Activated naive CD8-positive, alpha-beta T cell treated with anti-CD3 and anti-CD28 coated beads for 36 hours (primary cell): ENCODE measurements around the gene SMIM9. TPM values are rescaled to one million over a fixed set of nuclear protein-coding genes. Genes with fewer than 3 reads are reported as not detected.

Experiments
- DNase-seq: peaks from one replicate; pipeline ENCODE4 v3.0.0; 2021
- H3K27ac Mint-ChIP-seq: one replicate; pipeline ENCODE4 v1.8.0; 2022; ENCODE audit warnings: mild to moderate bottlenecking, moderate library complexity, mixed read lengths
- H3K27me3 Mint-ChIP-seq: one replicate; pipeline ENCODE4 v1.8.0; 2022; ENCODE audit warnings: mild to moderate bottlenecking, mixed read lengths
- H3K36me3 Mint-ChIP-seq: one replicate; pipeline ENCODE4 v1.8.0; 2021; ENCODE audit warnings: mild to moderate bottlenecking, mixed read lengths
- H3K4me1 Mint-ChIP-seq: one replicate; pipeline ENCODE4 v1.8.0; 2021; ENCODE audit warnings: mixed read lengths
- H3K4me3 Mint-ChIP-seq: one replicate; pipeline ENCODE4 v1.8.0; 2022; ENCODE audit warnings: mild to moderate bottlenecking, moderate library complexity, mixed read lengths
- H3K9me3 Mint-ChIP-seq: one replicate; pipeline ENCODE4 v1.8.0; 2022; ENCODE audit warnings: mixed read lengths
- total RNA-seq, 2 experiments: library from RNA; stranded (reverse); gene quantifications; one replicate each; pipeline ENCODE4 v1.2.3, GENCODE V29; 2021

SMIM9 gene
- total RNA-seq, 2 experiments from 2014 or later = not detected

DNA sequence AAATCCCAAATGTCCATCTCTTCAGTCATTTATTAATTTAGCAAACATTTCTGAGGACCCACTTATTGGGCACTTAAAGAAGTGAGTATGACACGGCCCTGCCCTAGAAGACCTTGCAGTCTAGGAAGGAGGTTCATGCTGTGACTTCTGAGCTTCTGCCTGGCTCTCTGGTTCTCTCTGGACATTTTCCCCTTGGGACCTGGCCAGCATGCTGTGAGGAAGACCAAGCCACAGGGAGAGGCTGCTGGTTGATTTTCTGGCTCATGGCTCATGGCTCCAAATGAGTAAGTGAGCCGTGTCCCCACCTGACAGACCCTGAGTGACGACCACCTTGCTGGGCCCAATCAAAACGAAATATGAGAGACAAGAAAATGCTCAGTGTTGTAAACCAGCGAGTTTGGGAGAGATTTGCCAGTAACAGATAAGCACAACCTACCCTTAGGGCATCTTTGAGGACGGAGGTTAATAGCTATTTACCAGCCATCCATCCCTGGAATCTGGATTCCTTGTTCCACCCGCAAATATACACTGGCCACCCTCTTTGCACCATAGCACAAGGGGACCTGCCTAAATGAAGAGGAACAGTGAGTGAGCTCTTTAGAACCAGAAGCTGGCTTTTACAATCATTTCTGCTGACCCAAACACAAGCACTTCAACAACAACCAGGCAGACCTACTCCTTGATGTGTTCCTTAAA lies 30.1 kb downstream of the SMIM9 start:
- H3K4me1 Mint-ChIP-seq = peaks cover 42% of the 10 kb centered on the region
- no peaks in the 10 kb centered on the region for H3K36me3 Mint-ChIP-seq
- H3K27me3 Mint-ChIP-seq = peaks cover 3% of the 10 kb centered on the region
- DNase-seq = no peak
- peaks cover 2% of the 10 kb centered on the region for H3K9me3 Mint-ChIP-seq
- no peak overlapping the region for H3K27ac Mint-ChIP-seq
- peak overlapping the region; percentile 67 for H3K4me3 Mint-ChIP-seq

DNA sequence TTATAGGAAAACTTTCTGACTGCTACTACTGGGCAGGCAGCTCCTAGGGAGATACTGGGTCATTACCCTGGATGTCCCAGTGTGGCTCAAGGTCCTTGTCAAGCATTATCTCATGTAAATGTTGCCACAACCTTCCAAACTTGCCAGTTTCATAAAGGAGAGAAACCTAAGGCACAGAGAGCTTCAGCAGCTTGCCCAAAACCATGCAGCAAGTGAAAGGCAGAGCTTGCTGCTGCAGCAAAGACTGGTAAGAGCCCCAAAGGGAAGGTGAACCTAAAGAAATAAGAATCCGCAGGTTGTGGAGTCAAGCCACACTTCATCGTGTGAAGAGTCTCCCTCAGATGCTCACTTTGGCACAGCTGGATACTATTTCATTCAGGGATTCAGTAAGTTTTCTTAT lies 31.5 kb downstream of the SMIM9 start:
- Mint-ChIP-seq H3K27ac (no peak overlapping the region), H3K27me3 (peaks cover 3% of the 10 kb centered on the region), H3K9me3 (peaks cover 2% of the 10 kb centered on the region), H3K4me1 (peaks cover 49% of the 10 kb centered on the region), H3K36me3 (no peaks in the 10 kb centered on the region), H3K4me3 (peak overlapping the region; percentile 32)
- DNase-seq = no peak

DNA sequence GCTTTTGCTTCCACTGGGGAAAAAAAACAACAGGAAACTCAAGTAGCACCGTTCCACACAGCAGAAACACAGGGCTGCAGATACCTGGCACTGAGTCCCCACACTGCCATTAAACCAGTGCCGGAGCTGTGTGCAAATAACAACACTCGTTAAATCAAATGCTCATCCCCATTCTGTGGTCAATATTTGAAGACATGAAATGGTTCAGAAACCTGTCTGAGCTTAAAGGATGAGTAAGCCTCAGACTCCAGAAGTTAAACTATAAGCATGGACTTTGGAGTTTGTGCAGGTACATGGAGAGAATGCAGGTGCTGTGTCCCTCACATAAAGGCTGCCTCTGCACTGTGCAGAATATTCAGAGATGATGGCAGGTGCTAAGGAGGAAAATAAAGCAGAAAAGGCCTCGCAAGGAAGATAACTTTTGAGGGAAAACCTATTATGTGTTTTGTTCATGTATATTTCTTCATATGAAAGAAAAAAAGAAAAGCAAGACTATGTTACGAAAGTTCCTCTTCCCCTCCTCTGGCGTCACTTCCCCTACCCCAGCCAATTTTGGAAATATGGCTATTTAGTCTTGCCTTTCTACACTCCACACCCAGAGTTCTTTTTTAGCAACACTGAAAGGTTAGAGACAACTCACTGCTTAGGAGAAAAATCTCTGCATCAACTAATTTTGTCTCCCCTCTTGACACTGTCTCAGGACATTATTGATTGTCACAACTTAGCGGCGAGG lies 33.8 kb downstream of the SMIM9 start:
- no peaks in the 10 kb centered on the region for H3K27me3 Mint-ChIP-seq
- H3K4me1 Mint-ChIP-seq = peaks cover 50% of the 10 kb centered on the region
- no peak for DNase-seq
- H3K27ac Mint-ChIP-seq = no peak overlapping the region
- H3K9me3 Mint-ChIP-seq = no peaks in the 10 kb centered on the region
- peak overlapping the region; percentile 29 for H3K4me3 Mint-ChIP-seq
- no peaks in the 10 kb centered on the region for H3K36me3 Mint-ChIP-seq

DNA sequence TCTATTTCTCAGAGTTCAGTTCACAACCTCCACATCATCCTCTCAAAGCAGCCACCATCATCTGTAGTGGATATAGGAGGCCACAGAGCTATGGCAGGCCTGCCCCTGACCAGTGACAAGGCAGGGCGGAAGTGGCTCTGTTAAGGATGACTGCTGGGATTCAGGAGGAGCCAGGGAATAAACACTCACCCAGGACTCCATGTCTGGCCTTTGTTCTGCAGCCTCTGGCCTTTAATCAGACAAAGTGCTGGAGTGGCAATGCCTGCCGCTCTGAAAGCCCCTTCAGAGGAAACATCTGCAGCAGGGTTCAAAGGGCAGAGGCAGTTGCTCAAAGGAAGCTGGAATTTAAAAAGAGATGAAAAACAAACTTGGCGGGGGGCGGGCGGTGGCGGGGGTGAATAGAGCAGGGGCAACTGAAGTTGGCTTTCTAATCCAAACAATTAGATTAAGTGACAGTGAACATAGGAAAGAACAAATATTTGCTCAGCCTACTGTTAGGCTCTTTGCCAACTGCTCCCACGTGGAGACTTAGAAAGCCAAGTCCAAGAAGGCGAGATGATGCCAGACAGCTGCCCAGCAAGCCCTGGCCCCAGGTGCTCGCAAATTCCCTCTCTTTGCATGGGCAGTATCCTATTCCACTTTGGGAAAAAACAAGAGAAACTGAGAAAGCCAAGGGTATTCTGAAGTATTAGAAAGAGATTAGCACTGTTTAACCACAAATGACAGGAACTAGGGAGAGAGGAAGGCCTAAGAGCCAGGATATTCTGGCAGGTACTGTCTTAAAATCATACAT lies 34.7 kb downstream of the SMIM9 start:
- peak overlapping the region; percentile 37 for H3K4me3 Mint-ChIP-seq
- peak overlapping the region; percentile 83 for H3K27ac Mint-ChIP-seq
- no peaks in the 10 kb centered on the region for H3K36me3 Mint-ChIP-seq
- DNase-seq = no peak
- H3K4me1 Mint-ChIP-seq = peaks cover 50% of the 10 kb centered on the region
- no peaks in the 10 kb centered on the region for H3K9me3 Mint-ChIP-seq
- no peaks in the 10 kb centered on the region for H3K27me3 Mint-ChIP-seq

DNA sequence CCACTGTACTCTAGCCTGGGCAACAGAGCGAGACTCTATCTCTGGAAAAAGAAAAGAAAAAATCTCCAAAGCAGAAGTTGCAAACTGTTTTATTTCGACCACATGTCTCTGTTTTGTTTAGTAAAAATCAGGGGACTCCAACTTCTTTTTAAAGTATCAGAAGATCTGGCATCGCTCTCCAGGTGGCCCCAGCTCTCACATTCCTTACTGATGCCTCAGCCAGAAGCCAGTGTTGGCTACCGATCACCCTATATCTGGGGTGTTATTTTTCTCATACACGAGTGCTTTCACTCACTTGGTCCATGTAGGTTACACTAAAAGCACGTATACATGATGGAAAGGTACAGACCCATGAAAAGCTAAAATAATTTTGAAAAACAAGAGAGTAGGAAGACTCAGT lies 37.5 kb downstream of the SMIM9 start:
- H3K36me3 Mint-ChIP-seq = no peaks in the 10 kb centered on the region
- no peak overlapping the region for H3K4me3 Mint-ChIP-seq
- DNase-seq = no peak
- H3K4me1 Mint-ChIP-seq = peaks cover 36% of the 10 kb centered on the region
- no peaks in the 10 kb centered on the region for H3K9me3 Mint-ChIP-seq
- no peak overlapping the region for H3K27ac Mint-ChIP-seq
- H3K27me3 Mint-ChIP-seq = no peaks in the 10 kb centered on the region

DNA sequence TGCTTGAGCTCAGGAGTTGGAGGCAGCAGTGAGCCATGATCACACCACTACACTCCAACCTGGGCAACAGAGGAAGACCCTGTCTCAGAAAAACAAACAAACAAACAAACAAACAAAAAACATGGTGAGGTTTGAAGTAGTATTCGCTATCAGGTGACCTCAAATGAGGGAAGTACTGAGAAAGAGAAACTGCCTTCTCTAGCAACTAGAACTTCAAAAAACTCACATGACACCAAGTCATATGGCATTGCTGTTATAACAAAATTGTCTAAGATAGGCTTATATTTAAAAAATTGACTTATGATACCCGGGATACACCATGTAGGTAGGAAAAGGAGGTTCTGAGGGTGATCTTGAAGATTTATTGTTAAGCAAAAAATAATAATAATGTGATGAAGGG lies 39.4 kb downstream of the SMIM9 start:
- Mint-ChIP-seq H3K4me3 (no peak overlapping the region), H3K9me3 (no peaks in the 10 kb centered on the region), H3K4me1 (peaks cover 24% of the 10 kb centered on the region), H3K27ac (no peak overlapping the region), H3K36me3 (no peaks in the 10 kb centered on the region), H3K27me3 (no peaks in the 10 kb centered on the region)
- no peak for DNase-seq

DNA sequence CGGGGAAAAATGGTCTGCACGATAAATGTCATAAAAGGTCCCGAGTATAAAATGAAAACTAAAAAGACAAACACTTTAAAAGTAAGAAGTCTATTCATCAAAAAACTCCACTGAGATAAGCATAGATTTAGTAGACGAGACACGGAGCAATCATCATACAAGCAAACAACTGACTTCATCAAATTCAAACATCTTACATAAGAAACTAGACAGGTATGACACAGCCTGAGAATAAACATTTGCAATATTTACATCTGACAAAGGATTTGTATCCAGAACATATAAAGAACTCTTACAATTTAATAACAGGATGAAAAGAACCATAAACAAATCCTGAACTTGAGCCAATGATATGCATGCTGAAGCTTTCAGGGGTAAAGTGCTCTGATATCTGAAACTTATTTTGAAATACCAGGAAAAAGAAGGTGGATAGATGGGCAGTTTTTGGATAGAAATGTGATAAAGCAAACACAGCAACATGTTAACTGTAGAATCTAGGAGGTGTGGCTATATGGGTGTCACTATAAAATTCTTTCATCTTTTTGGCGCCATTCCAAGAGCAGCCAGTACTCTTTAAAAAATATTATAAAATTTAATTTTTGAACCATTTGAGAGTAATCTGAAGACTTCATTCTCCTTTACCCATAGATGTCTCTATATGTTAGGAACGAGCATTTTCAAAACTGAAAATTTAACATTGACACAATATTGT lies 41.2 kb downstream of the SMIM9 start:
- Mint-ChIP-seq H3K4me3 (no peak overlapping the region), H3K9me3 (no peaks in the 10 kb centered on the region), H3K27ac (no peak overlapping the region), H3K27me3 (no peaks in the 10 kb centered on the region), H3K4me1 (peaks cover 12% of the 10 kb centered on the region), H3K36me3 (peaks cover 2% of the 10 kb centered on the region)
- DNase-seq = no peak

DNA sequence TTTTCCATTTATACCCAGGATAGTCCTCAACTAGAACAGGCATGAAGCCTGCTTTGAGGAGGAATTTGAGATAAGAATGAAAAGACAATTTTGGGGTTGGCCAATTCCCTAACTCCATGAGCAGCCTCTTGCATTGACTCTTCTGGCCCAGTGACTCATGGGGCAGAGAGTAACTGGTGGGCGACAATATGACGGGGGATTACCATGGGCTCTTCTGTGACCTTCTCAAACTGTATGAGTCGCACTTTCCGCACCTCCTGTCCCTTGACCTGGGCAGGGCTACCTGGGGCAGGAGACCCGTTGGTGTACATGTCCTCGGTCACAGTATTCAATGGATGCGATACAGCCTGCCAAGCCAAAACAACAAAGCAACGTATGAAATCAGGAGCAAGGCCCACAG lies 42.5 kb downstream of the SMIM9 start:
- H3K4me3 Mint-ChIP-seq = no peak overlapping the region
- H3K27ac Mint-ChIP-seq = no peak overlapping the region
- H3K36me3 Mint-ChIP-seq = peaks cover 2% of the 10 kb centered on the region
- DNase-seq = peak; percentile 17
- H3K27me3 Mint-ChIP-seq = no peaks in the 10 kb centered on the region
- H3K9me3 Mint-ChIP-seq = no peaks in the 10 kb centered on the region
- H3K4me1 Mint-ChIP-seq = peaks cover 10% of the 10 kb centered on the region

DNA sequence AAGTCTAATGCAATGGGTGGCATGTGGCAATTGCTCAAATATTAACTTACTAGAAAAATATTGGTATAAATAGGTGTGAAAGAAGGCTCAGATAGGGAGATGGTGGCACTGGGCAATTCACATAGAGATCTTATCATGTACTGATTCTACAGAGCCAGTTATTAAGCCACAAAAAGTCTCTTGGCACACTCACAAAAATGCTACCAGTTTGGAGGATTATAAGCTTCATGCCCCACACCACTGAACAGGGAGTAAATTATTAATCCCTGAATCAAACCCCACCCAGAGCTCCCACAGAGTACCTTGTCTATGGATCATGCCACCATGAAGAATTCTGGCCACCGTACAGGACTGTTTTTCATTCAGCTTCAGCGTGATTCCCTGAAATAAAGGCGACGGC lies 43.0 kb downstream of the SMIM9 start:
- no peaks in the 10 kb centered on the region for H3K9me3 Mint-ChIP-seq
- H3K36me3 Mint-ChIP-seq = peaks cover 2% of the 10 kb centered on the region
- peaks cover 7% of the 10 kb centered on the region for H3K4me1 Mint-ChIP-seq
- no peak for DNase-seq
- H3K27me3 Mint-ChIP-seq = no peaks in the 10 kb centered on the region
- no peak overlapping the region for H3K27ac Mint-ChIP-seq
- no peak overlapping the region for H3K4me3 Mint-ChIP-seq

DNA sequence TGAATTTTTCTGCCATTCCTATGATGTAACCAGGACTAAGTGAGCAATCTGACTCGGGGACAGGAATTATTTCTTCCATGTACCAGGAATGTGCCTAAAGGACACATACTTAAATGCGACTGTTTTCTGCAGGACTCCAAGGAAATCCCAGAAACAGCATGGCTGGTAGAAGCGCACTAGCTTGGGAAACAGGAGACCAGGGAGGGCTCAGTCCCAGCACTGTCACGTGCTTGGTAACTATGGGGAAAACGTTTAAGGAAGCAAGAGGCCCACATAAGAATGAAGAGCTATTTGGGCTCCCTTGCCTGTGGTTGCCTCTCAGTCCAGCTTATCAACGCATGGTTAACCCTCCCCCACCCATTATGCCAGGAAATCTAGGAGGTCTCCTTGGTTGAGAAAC lies 48.7 kb downstream of the SMIM9 start:
- no peak overlapping the region for H3K4me3 Mint-ChIP-seq
- H3K27me3 Mint-ChIP-seq = no peaks in the 10 kb centered on the region
- no peak overlapping the region for H3K27ac Mint-ChIP-seq
- peaks cover 15% of the 10 kb centered on the region for H3K4me1 Mint-ChIP-seq
- H3K9me3 Mint-ChIP-seq = no peaks in the 10 kb centered on the region
- no peak for DNase-seq
- H3K36me3 Mint-ChIP-seq = peaks cover 7% of the 10 kb centered on the region

DNA sequence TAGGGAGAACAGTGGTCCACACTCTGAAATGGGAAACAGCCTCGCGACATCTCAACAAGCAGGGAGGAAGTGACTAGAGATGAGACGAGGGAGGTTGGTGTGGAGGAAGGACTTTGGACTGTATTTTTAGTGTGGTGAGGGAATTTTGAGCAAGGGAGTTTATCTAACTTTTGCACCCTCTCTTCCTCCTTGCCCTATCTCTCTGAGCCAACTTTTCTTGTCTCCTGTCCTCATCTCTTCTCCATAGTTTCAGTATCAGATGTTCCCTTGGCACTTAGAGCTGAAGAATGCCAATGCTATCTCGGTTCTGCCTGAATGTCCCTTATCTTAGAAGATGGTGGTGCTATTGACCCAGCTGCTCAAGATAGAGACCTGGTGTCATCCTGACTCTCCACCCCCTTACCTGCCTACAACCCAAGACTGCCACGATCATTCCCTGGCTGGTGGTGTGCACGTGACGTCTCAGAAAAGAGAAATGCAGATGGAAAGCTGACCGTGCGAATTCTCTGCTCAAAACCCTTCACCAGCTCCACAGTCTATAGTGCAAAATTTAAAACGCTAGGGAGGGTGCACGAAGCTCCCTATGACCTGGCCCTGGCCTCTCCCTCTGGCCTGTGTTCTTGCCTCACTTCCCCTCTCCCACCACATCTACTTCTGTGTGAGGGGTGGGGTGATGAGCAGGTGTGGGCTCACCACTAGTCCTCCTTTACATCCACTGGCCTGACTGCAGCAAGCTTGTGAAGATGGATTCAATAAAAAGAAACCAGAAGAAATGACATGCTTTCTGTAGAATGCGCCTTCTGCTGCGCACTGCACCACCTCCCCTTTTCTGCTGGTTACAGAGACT lies 50.1 kb downstream of the SMIM9 start:
- H3K9me3 Mint-ChIP-seq = no peaks in the 10 kb centered on the region
- peaks cover 15% of the 10 kb centered on the region for H3K4me1 Mint-ChIP-seq
- no peak for DNase-seq
- H3K36me3 Mint-ChIP-seq = peaks cover 7% of the 10 kb centered on the region
- no peak overlapping the region for H3K27ac Mint-ChIP-seq
- H3K4me3 Mint-ChIP-seq = peak overlapping the region; percentile 53
- no peaks in the 10 kb centered on the region for H3K27me3 Mint-ChIP-seq

DNA sequence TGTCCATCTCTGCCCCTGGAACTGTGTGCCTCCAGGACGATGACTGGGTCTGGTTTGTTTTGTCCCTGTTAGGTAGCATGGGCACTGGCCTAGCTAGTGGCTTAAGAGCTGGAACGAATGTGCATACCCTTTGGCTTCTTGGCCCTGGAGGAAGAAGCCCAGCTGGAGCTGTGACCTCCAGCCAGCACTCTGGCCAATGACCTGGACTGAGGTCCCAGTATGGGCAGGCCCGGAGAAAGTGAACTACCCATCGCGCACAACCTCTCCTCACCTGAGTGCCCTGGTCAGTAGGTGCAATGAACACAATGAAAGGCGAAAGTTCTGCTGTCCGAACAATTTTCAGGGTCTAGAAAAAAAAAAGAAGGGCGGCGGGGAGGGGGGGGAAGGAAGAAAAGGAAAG lies 53.5 kb downstream of the SMIM9 start:
- no peak for DNase-seq

DNA sequence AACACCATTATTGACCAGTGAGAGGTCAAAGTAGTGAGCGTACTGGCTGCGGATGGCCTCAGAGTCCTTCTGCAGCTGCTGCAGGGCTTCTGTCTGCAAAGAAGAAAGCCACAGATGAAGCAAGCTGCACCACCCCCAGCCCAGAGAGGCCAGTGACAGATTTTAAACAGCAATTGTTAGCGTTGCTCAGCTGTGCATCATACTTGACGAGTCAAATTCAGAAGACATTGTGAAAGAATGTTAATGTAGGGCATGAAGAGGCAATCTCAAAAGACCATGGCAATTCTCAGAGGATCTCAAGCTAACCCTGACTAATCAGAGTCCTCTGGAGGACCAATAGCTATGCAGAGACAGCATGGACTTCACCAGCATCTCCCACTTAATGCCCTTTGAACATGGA lies 55.2 kb downstream of the SMIM9 start:
- H3K36me3 Mint-ChIP-seq = peaks cover 18% of the 10 kb centered on the region
- no peaks in the 10 kb centered on the region for H3K9me3 Mint-ChIP-seq
- H3K27me3 Mint-ChIP-seq = no peaks in the 10 kb centered on the region
- DNase-seq = no peak
- peak overlapping the region; percentile 20 for H3K27ac Mint-ChIP-seq
- H3K4me1 Mint-ChIP-seq = peaks cover 20% of the 10 kb centered on the region
- H3K4me3 Mint-ChIP-seq = no peak overlapping the region

More for the DNA sequence above, 53.5 kb downstream of the SMIM9 start:
- H3K27ac Mint-ChIP-seq = no peak overlapping the region
- peaks cover 17% of the 10 kb centered on the region for H3K4me1 Mint-ChIP-seq
- no peaks in the 10 kb centered on the region for H3K9me3 Mint-ChIP-seq
- no peaks in the 10 kb centered on the region for H3K27me3 Mint-ChIP-seq
- no peak overlapping the region for H3K4me3 Mint-ChIP-seq
- H3K36me3 Mint-ChIP-seq = peaks cover 17% of the 10 kb centered on the region

DNA sequence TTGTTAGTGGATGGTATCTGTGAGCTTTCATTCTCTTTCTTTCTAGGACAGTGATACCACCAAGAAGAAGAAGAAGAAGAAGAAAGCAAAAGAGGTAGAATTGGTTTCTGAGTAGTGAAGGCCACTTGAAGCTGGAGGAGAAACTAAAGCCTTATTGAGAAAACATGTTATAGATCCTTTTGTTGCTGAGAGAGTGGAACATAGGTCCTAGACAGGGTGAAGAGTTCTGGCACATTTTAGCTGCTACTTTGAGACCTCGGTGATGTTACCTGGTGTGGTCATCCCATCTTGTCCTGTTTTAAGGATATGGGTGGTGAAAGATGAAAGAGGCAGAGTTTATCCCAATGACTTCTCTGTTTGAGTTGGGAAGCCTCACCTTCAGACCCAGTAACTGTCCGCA lies 57.7 kb downstream of the SMIM9 start:
- Mint-ChIP-seq H3K4me1 (peaks cover 14% of the 10 kb centered on the region), H3K27ac (peak overlapping the region; percentile 34), H3K27me3 (no peaks in the 10 kb centered on the region), H3K36me3 (peaks cover 30% of the 10 kb centered on the region), H3K4me3 (no peak overlapping the region), H3K9me3 (no peaks in the 10 kb centered on the region)
- no peak for DNase-seq
